Liver (tissue), 9 donors: ENCODE data around the gene PRR5L. TPM values are rescaled to one million over a fixed set of nuclear protein-coding genes. Genes with fewer than 3 reads are reported as not detected.

Experiments
- DNase-seq: peaks from one replicate; pipeline ENCODE4 v3.0.0-alpha.2; 2017; ENCODE audit warnings: low spot score
- H3K27ac ChIP-seq, 2 donors: one replicate each; pipeline ENCODE4 v1.7.0; 2013; ENCODE audit warnings: inconsistent platforms in 2 of 2, low read length in 2 of 2, control low read depth in 1 of 2, low read depth in 1 of 2, mild to moderate bottlenecking in 1 of 2
- H3K27me3 ChIP-seq, 4 donors: one replicate each; pipeline versions ENCODE4 v1.6.1 to v1.7.0; 2013; ENCODE audit warnings: low read length in 3 of 4, inconsistent platforms in 1 of 4, mild to moderate bottlenecking in 1 of 4, moderate library complexity in 1 of 4; ENCODE audit not compliant: control insufficient read depth in 4 of 4, insufficient read depth in 4 of 4
- H3K36me3 ChIP-seq, 4 donors: one replicate each; pipeline versions ENCODE4 v1.6.1 to v1.7.0; 2013; ENCODE audit warnings: low read length in 3 of 4, mild to moderate bottlenecking in 3 of 4, low read depth in 1 of 4, moderate library complexity in 1 of 4; ENCODE audit not compliant: control insufficient read depth in 4 of 4, insufficient read depth in 3 of 4
- H3K4me1 ChIP-seq, 4 donors: one replicate each; pipeline versions ENCODE4 v1.6.1 to v1.7.0; 2013; ENCODE audit warnings: low read length in 3 of 4, mild to moderate bottlenecking in 3 of 4, moderate library complexity in 1 of 4; ENCODE audit not compliant: control insufficient read depth in 4 of 4, insufficient read depth in 4 of 4
- H3K4me3 ChIP-seq, 3 donors: one replicate each; pipeline versions ENCODE4 v1.6.1 to v1.7.0; 2013; ENCODE audit warnings: low read length in 3 of 3, control low read depth in 1 of 3, low read depth in 1 of 3, mild to moderate bottlenecking in 1 of 3
- H3K9ac ChIP-seq, 2 donors: one replicate each; pipeline ENCODE4 v1.7.0; 2013; ENCODE audit warnings: low read length in 2 of 2, mild to moderate bottlenecking in 2 of 2, moderate library complexity in 2 of 2, control low read depth in 1 of 2, low read depth in 1 of 2
- H3K9me3 ChIP-seq, 4 donors: one replicate each; pipeline versions ENCODE4 v1.6.1 to v1.7.0; 2013; ENCODE audit warnings: low read length in 3 of 4; ENCODE audit not compliant: control insufficient read depth in 4 of 4
- ATF3 ChIP-seq: IDR thresholded peaks from 2 replicates; pipeline ENCODE4 v1.6.1; 2016; ENCODE audit warnings: antibody characterized with exemption
- CTCF ChIP-seq: fragments of 150-350 bp; IDR thresholded peaks from 2 replicates; pipeline ENCODE4 v1.5.1; 2017; ENCODE audit warnings: improper control_type of control experiment, low read depth, low read length; ENCODE audit not compliant: missing input control
- FOXA1 ChIP-seq: IDR thresholded peaks from 2 replicates; pipeline ENCODE4 v1.6.1; 2016; ENCODE audit warnings: antibody characterized with exemption
- FOXA2 ChIP-seq: IDR thresholded peaks from 2 replicates; pipeline ENCODE4 v1.6.1; 2016; ENCODE audit warnings: antibody characterized with exemption
- GABPA ChIP-seq, 2 donors: IDR thresholded peaks in 1 of 2; conservative IDR thresholded peaks in 1 of 2; 2 replicates each; pipeline ENCODE4 v1.6.1; 2016; ENCODE audit warnings: antibody characterized with exemption in 2 of 2, mild to moderate bottlenecking in 1 of 2, moderate library complexity in 1 of 2
- HNF4A ChIP-seq, 2 donors: conservative IDR thresholded peaks; 2 replicates each; pipeline ENCODE4 v1.6.1; 2016; ENCODE audit warnings: antibody characterized with exemption in 2 of 2, mild to moderate bottlenecking in 2 of 2
- HNF4G ChIP-seq: IDR thresholded peaks from 2 replicates; pipeline ENCODE4 v1.6.1; 2016; ENCODE audit warnings: antibody characterized with exemption
- JUND ChIP-seq, 2 donors: IDR thresholded peaks; 2 replicates each; pipeline ENCODE4 v1.6.1; 2016; ENCODE audit warnings: antibody characterized with exemption in 2 of 2
- MAX ChIP-seq: IDR thresholded peaks from 2 replicates; pipeline ENCODE4 v1.6.1; 2016; ENCODE audit warnings: antibody characterized with exemption
- NR2F2 ChIP-seq: IDR thresholded peaks from 2 replicates; pipeline ENCODE4 v1.6.1; 2016; ENCODE audit warnings: antibody characterized with exemption
- RAD21 ChIP-seq, 2 donors: IDR thresholded peaks; 2 replicates each; pipeline ENCODE4 v1.6.1; 2016; ENCODE audit warnings: antibody characterized with exemption in 2 of 2, mild to moderate bottlenecking in 2 of 2
- REST ChIP-seq: IDR thresholded peaks from 2 replicates; pipeline ENCODE4 v1.6.1; 2016; ENCODE audit warnings: antibody characterized with exemption, mild to moderate bottlenecking
- TAF1 ChIP-seq: conservative IDR thresholded peaks from 2 replicates; pipeline ENCODE4 v1.6.1; 2016; ENCODE audit warnings: antibody characterized with exemption, mild to moderate bottlenecking
- YY1 ChIP-seq: IDR thresholded peaks from 2 replicates; pipeline ENCODE4 v1.6.1; 2016; ENCODE audit warnings: antibody characterized with exemption, mild to moderate bottlenecking
- ZBTB33 ChIP-seq: IDR thresholded peaks from 2 replicates; pipeline ENCODE4 v1.6.1; 2016; ENCODE audit warnings: antibody characterized with exemption
- WGBS: extraction: QIAGEN DNeasy Blood & Tissue Kit; methylation state at CpG from one replicate; pipeline ENCODE4 v1.1.7; 2013; 5-methylcytosine and 5-hydroxymethylcytosine counted together
- polyA plus RNA-seq, 2 donors: library from polyadenylated mRNA; stranded (reverse) in 1 of 2; unstranded in 1 of 2; fragments of 200-250 nt in 1 of 2; fragments of >200 nt in 1 of 2; fragmentation: Nextera tagmentation in 1 of 2; extraction: Ambion mirVana in 1 of 2; gene quantifications; one replicate each; pipeline versions ENCODE4 v1.2.1 to v1.2.3, GENCODE V29; 2013 to 2015
- total RNA-seq, 2 donors: library from RNA; depleted of rRNA; stranded (reverse); fragments of >200 nt; gene quantifications; one replicate each; pipeline ENCODE4 v1.2.3, GENCODE V29; 2014
- donor health status: healthy.
- donor health status: healthy.
- donor health status: healthy.
- donor health status: healthy.
- donor health status: healthy.

PRR5L gene
- total and polyA plus RNA-seq, 4 donors = 1.2 to 8.5 (median 4.5) TPM

- Histone ChIP-seq H3K27me3 (no peaks in the 10 kb centered on the region), H3K9ac (no peak overlapping the region), H3K4me1 (no peaks in the 10 kb centered on the region), H3K4me3 (no peak overlapping the region), H3K36me3 (peaks cover 8 to 48% (median 26%) of the 10 kb centered on the region in 4 donors), H3K9me3 (no peaks in the 10 kb centered on the region), H3K27ac (no peak overlapping the region)
- DNase-seq = no peak
- 93% methylated on average over 16 of the region's 16 CpGs for WGBS
- TF ChIP-seq MAX = no peak
Observed at GRCh38 chr11:36490026-36490806, 194.1 kb downstream of the PRR5L start.

GRCh38 chr11:36492724-36493304 lies 196.7 kb downstream of the PRR5L start:
- no peaks in the 10 kb centered on the region for H3K9me3 ChIP-seq
- DNase-seq = no peak
- H3K36me3 ChIP-seq = peaks cover 6 to 56% (median 25%) of the 10 kb centered on the region in 4 donors
- no peak overlapping the region for H3K27ac ChIP-seq
- H3K27me3 ChIP-seq = no peaks in the 10 kb centered on the region
- no peak overlapping the region for H3K9ac ChIP-seq
- no peak for TF ChIP-seq MAX
- TF ChIP-seq HNF4A (conservative IDR thresholded peaks at IDR 0.05) = no peak
- no peak for TF ChIP-seq GABPA (IDR thresholded peaks at IDR 0.05 in 1 of 2, conservative IDR thresholded peaks at IDR 0.05 in 1 of 2)
- peak; percentile 62 for TF ChIP-seq CTCF
- peak; percentile 87 to 89 for TF ChIP-seq RAD21 (IDR thresholded peaks at IDR 0.05)
- no peak for TF ChIP-seq FOXA1
- TF ChIP-seq NR2F2 = no peak
- H3K4me3 ChIP-seq = no peak overlapping the region
- H3K4me1 ChIP-seq = no peaks in the 10 kb centered on the region

- no peak overlapping the region for H3K27ac ChIP-seq
- no peak for TF ChIP-seq MAX
- TF ChIP-seq TAF1 = no peak
- no peak for TF ChIP-seq FOXA1
- TF ChIP-seq ATF3 = no peak
- TF ChIP-seq YY1 = no peak
- no peak for TF ChIP-seq FOXA2
- no peak for TF ChIP-seq HNF4G
- no peak for TF ChIP-seq CTCF
- no peak for TF ChIP-seq ZBTB33
- TF ChIP-seq REST = no peak
- TF ChIP-seq JUND (IDR thresholded peaks at IDR 0.05) = no peak
Observed at GRCh38 chr11:36493332-36493731, 197.2 kb downstream of the PRR5L start.

More at GRCh38 chr11:36493332-36493731, 197.2 kb downstream of the PRR5L start:
- no peaks in the 10 kb centered on the region for H3K27me3 ChIP-seq
- no peak overlapping the region for H3K4me3 ChIP-seq
- no peaks in the 10 kb centered on the region for H3K4me1 ChIP-seq
- H3K36me3 ChIP-seq = peaks cover 6 to 60% (median 26%) of the 10 kb centered on the region in 4 donors
- DNase-seq = no peak
- H3K9me3 ChIP-seq = no peaks in the 10 kb centered on the region
- H3K9ac ChIP-seq = no peak overlapping the region
